SHP77 (cell line): ENCODE measurements around the gene PUS10.
A peak's percentile ranks its signal among the peaks of the same experiment; 100 is the strongest.
"Not testable (repeated sequence)": the region's sequence is repeated elsewhere in the genome, so short reads cannot be mapped to it uniquely, and the experiment has no call there.

Experiments
- DNase-seq, 2 experiments: peaks; one replicate each; lab custom pipeline; 2025; lab: John Stamatoyannopoulos, UW

PUS10 gene

GRCh38 chr2:60932061-60932460 lies 86.0 kb downstream of the PUS10 start:
- not testable (repeated sequence) for DNase-seq

GRCh38 chr2:60926741-60927552 lies 91.1 kb downstream of the PUS10 start:
- no peak for DNase-seq

GRCh38 chr2:60925994-60926740 lies 91.9 kb downstream of the PUS10 start:
- peak; percentile 40 to 66 for DNase-seq

GRCh38 chr2:60907329-60907728 lies 110.7 kb downstream of the PUS10 start:
- no peak for DNase-seq

GRCh38 chr2:60906395-60906794 lies 111.7 kb downstream of the PUS10 start:
- no peak for DNase-seq

- not testable (repeated sequence) for DNase-seq
Measured at GRCh38 chr2:60905867-60906266, 112.2 kb downstream of the PUS10 start.

- DNase-seq = not testable (repeated sequence)
Measured at GRCh38 chr2:60901296-60901695, 116.8 kb downstream of the PUS10 start.

GRCh38 chr2:60899892-60900249 lies 118.2 kb downstream of the PUS10 start:
- DNase-seq = no peak

GRCh38 chr2:60899230-60899891 lies 118.7 kb downstream of the PUS10 start:
- no peak for DNase-seq

- DNase-seq = no peak
Measured at GRCh38 chr2:60898567-60898966, 119.5 kb downstream of the PUS10 start.
